Transverse colon (tissue), 4 donors: Measurements from ENCODE around the gene TCEAL8.

ENCODE experiments used
- POLR2AphosphoS5 ChIP-seq, 3 donors: sonication (generic); formaldehyde crosslinking; IDR thresholded peaks; one replicate each; pipeline ENCODE4 v1.6.1; 2016; ENCODE audit warnings: antibody characterized with exemption in 3 of 3
- TF ChIP-seq, protein P1 (sequence below), 5 experiments: fragments of 200-600 bp in 3 of 5; fragments of 450-650 bp in 2 of 5; sonication (generic) in 3 of 5; IDR thresholded peaks; 1 replicate in 2 of 5; 2 replicates in 3 of 5; pipeline ENCODE4 v1.5.1; 2016 to 2017; ENCODE audit warnings: antibody characterized with exemption in 5 of 5, inconsistent platforms in 3 of 5, mild to moderate bottlenecking in 2 of 5, moderate library complexity in 1 of 5

DNA sequence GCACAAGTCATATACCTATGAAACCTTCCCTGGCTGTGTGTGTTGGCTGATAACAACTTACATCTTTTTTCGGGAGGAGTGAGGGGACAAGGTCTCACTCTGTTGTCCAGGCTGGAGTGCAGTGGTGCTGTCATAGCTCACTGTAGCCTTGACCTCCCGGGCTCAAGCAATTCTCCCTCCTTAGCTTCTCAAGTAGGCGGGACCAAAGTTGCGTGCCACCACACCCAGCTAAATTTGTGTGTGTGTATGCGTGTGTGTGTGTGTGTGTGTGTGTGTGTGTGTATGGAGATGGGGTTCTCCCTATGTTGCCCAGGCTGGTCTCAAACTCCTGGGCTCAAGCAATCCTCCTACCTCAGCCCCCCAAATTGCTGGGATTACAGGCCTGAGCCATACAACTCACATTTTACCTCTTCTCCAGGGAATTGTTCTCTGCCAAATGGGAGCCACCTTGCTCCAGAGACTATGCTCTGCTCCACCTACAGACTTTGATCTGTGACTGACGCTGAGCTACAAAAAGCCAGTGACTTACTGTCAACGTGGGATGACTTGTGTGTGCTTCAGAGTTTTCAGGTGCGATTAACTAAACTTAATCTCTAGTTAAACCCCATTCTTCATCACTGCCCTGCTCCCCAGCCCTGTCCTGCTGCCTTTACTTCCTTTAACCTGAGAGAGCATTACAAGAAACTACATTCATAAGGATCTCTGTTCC lies 42.1 kb downstream of the TCEAL8 start:
- TF ChIP-seq, protein P1, sequence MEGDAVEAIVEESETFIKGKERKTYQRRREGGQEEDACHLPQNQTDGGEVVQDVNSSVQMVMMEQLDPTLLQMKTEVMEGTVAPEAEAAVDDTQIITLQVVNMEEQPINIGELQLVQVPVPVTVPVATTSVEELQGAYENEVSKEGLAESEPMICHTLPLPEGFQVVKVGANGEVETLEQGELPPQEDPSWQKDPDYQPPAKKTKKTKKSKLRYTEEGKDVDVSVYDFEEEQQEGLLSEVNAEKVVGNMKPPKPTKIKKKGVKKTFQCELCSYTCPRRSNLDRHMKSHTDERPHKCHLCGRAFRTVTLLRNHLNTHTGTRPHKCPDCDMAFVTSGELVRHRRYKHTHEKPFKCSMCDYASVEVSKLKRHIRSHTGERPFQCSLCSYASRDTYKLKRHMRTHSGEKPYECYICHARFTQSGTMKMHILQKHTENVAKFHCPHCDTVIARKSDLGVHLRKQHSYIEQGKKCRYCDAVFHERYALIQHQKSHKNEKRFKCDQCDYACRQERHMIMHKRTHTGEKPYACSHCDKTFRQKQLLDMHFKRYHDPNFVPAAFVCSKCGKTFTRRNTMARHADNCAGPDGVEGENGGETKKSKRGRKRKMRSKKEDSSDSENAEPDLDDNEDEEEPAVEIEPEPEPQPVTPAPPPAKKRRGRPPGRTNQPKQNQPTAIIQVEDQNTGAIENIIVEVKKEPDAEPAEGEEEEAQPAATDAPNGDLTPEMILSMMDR (IDR thresholded peaks at IDR 0.05): no peak
- no peak for TF ChIP-seq POLR2AphosphoS5 (IDR thresholded peaks at IDR 0.05)
